Trophoblast cell (in vitro differentiated cells and primary cell): ENCODE data around the gene ZSCAN31.

Experiments
- DNase-seq, 2 donors: peaks; one replicate each; pipeline ENCODE4 v3.0.0-alpha.2; 2016
- H2AFZ ChIP-seq: 2 replicates; pipeline ENCODE4 v1.6.1; 2013; ENCODE audit warnings: low read length, moderate library complexity, mild to moderate bottlenecking; ENCODE audit not compliant: insufficient read depth, poor library complexity
- H2AK5ac ChIP-seq: 2 replicates; pipeline ENCODE4 v1.6.1; 2013; ENCODE audit warnings: mild to moderate bottlenecking, low read length
- H2BK120ac ChIP-seq: 2 replicates; pipeline ENCODE4 v1.6.1; 2013; ENCODE audit warnings: low read length, mild to moderate bottlenecking, moderate library complexity; ENCODE audit not compliant: insufficient read depth, poor library complexity
- H2BK12ac ChIP-seq: 2 replicates; pipeline ENCODE4 v1.6.1; 2013; ENCODE audit warnings: mild to moderate bottlenecking, low read length, moderate library complexity
- H2BK5ac ChIP-seq: 2 replicates; pipeline ENCODE4 v1.6.1; 2013; ENCODE audit warnings: low read length, low read depth, moderate library complexity, mild to moderate bottlenecking; ENCODE audit not compliant: poor library complexity
- H3K14ac ChIP-seq: 2 replicates; pipeline ENCODE4 v1.6.1; 2013; ENCODE audit warnings: mild to moderate bottlenecking, low read length
- H3K18ac ChIP-seq: 2 replicates; pipeline ENCODE4 v1.6.1; 2013; ENCODE audit warnings: mild to moderate bottlenecking, low read length
- H3K23ac ChIP-seq: 2 replicates; pipeline ENCODE4 v1.6.1; 2013; ENCODE audit warnings: low read length
- H3K27ac ChIP-seq: 2 replicates; pipeline ENCODE4 v1.5.1; 2013; ENCODE audit warnings: low read depth, mild to moderate bottlenecking, inconsistent platforms, low read length, moderate library complexity
- H3K27me3 ChIP-seq: 2 replicates; pipeline ENCODE4 v1.6.1; 2013; ENCODE audit warnings: inconsistent platforms, mild to moderate bottlenecking, low read length, moderate library complexity; ENCODE audit not compliant: insufficient read depth
- H3K36me3 ChIP-seq, 2 experiments: 1 replicate in 1 of 2; 2 replicates in 1 of 2; pipeline ENCODE4 v1.6.1; 2013; ENCODE audit warnings: low read length in 2 of 2, mild to moderate bottlenecking in 2 of 2, moderate library complexity in 1 of 2; ENCODE audit not compliant: insufficient read depth in 2 of 2, control insufficient read depth in 1 of 2
- H3K4ac ChIP-seq: 2 replicates; pipeline ENCODE4 v1.6.1; 2013; ENCODE audit warnings: low read depth, mild to moderate bottlenecking, low read length, moderate library complexity
- H3K4me1 ChIP-seq, 2 experiments: 1 replicate in 1 of 2; 2 replicates in 1 of 2; pipeline ENCODE4 v1.6.1; 2013; ENCODE audit warnings: low read length in 2 of 2, mild to moderate bottlenecking in 2 of 2, moderate library complexity in 1 of 2; ENCODE audit not compliant: insufficient read depth in 2 of 2, control insufficient read depth in 1 of 2
- H3K4me2 ChIP-seq: 2 replicates; pipeline ENCODE4 v1.6.1; 2013; ENCODE audit warnings: inconsistent platforms, mild to moderate bottlenecking, low read length, moderate library complexity
- H3K4me3 ChIP-seq: 2 replicates; pipeline ENCODE4 v1.5.1; 2013; ENCODE audit warnings: mild to moderate bottlenecking, low read depth, low read length, inconsistent platforms
- H3K79me1 ChIP-seq: one replicate; pipeline ENCODE4 v1.6.1; 2013; ENCODE audit warnings: low read length
- H3K79me2 ChIP-seq: 2 replicates; pipeline ENCODE4 v1.6.1; 2013; ENCODE audit warnings: low read length, mild to moderate bottlenecking; ENCODE audit not compliant: control insufficient read depth, insufficient read depth, poor library complexity
- H3K9ac ChIP-seq: 2 replicates; pipeline ENCODE4 v1.6.1; 2013; ENCODE audit warnings: mild to moderate bottlenecking, low read length
- H3K9me3 ChIP-seq: 2 replicates; pipeline ENCODE4 v1.6.1; 2013; ENCODE audit warnings: low read depth, mild to moderate bottlenecking, control low read depth, inconsistent platforms, low read length; ENCODE audit not compliant: insufficient read depth
- H4K12ac ChIP-seq: 2 replicates; pipeline ENCODE4 v1.6.1; 2013; ENCODE audit warnings: low read depth, mild to moderate bottlenecking, low read length, moderate library complexity
- H4K8ac ChIP-seq: 2 replicates; pipeline ENCODE4 v1.6.1; 2013; ENCODE audit warnings: low read depth, mild to moderate bottlenecking, low read length, moderate library complexity
- H4K91ac ChIP-seq: one replicate; pipeline ENCODE4 v1.6.1; 2013; ENCODE audit warnings: low read depth, mild to moderate bottlenecking, low read length, moderate library complexity
- WGBS: extraction: QIAGEN DNeasy Blood & Tissue Kit; methylation state at CpG from one replicate; pipeline ENCODE4 v1.1.7; 2013; ENCODE audit warnings: missing lambda C conversion rate; ENCODE audit not compliant: insufficient read length, insufficient coverage; ENCODE audit errors: extremely low coverage; 5-methylcytosine and 5-hydroxymethylcytosine counted together

ZSCAN31 gene

DNA sequence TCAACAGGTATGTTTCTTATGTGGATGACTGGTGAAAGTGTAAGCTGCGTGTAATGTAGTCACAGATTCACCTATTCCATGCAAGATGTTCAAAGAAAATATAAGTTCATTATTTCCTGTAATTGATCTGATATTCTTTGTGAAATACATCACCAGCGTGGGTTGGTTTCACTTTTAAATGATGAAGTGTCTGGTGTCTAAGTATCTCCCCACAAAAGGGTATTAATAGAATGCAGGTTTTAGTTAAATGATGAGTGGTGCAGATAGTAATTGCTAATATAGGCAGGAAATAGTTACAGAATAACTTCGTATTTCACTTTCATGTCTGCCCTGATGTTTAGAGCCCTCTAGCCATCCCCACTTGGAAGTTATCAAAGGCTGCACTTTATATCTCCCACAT, 32.4 kb downstream of the ZSCAN31 start:
- Histone ChIP-seq H3K4me2 (no peak overlapping the region), H4K91ac (no peak overlapping the region), H4K8ac (no peak overlapping the region), H2BK5ac (no peak overlapping the region), H2BK12ac (no peak overlapping the region), H4K12ac (no peak overlapping the region), H3K23ac (no peak overlapping the region), H2BK120ac (no peak overlapping the region), H2AFZ (no peak overlapping the region), H3K27ac (no peak overlapping the region), H3K4ac (no peak overlapping the region), H3K9me3 (no peaks in the 10 kb centered on the region), H3K4me3 (no peak overlapping the region), H3K36me3 (peaks cover 3 to 7% of the 10 kb centered on the region in 2 experiments), H3K4me1 (no peaks in the 10 kb centered on the region), H3K79me2 (no peaks in the 10 kb centered on the region), H3K14ac (no peak overlapping the region), H2AK5ac (no peak overlapping the region), H3K27me3 (no peaks in the 10 kb centered on the region), H3K18ac (no peak overlapping the region), H3K9ac (no peak overlapping the region), H3K79me1 (no peaks in the 10 kb centered on the region)
- no peak for DNase-seq
- no CpG with 5 or more reads among the region's 3 CpGs for WGBS

- no peak overlapping the region for H2BK5ac ChIP-seq
These were observed 39.4 kb downstream of the ZSCAN31 start for GRCh38 chr6:28296520-28297060.

GRCh38 chr6:28295326-28295725, 40.6 kb downstream of the ZSCAN31 start:
- Histone ChIP-seq H3K27ac (no peak overlapping the region), H3K4ac (no peak overlapping the region), H3K4me1 (peaks cover 4 to 6% of the 10 kb centered on the region in 2 experiments), H2BK12ac (no peak overlapping the region), H3K14ac (no peak overlapping the region), H3K9ac (no peak overlapping the region), H4K91ac (no peak overlapping the region), H3K36me3 (peaks cover 2 to 3% of the 10 kb centered on the region in 2 experiments), H3K79me1 (no peaks in the 10 kb centered on the region), H3K27me3 (no peaks in the 10 kb centered on the region), H2BK120ac (no peak overlapping the region), H4K12ac (no peak overlapping the region), H3K9me3 (no peaks in the 10 kb centered on the region), H3K4me2 (no peak overlapping the region), H2AFZ (no peak overlapping the region), H3K23ac (no peak overlapping the region), H3K4me3 (no peak overlapping the region), H4K8ac (no peak overlapping the region), H3K79me2 (no peaks in the 10 kb centered on the region), H3K18ac (no peak overlapping the region), H2AK5ac (no peak overlapping the region), H2BK5ac (no peak overlapping the region)
- no peak for DNase-seq
- no CpG with 5 or more reads among the region's 5 CpGs for WGBS

More at GRCh38 chr6:28296520-28297060, 39.4 kb downstream of the ZSCAN31 start:
- no peak overlapping the region for H2BK12ac ChIP-seq
- H3K23ac ChIP-seq: no peak overlapping the region
- H3K4ac ChIP-seq: no peak overlapping the region
- H3K4me3 ChIP-seq: no peak overlapping the region
- DNase-seq: no peak
- no peaks in the 10 kb centered on the region for H3K79me1 ChIP-seq
- H2AFZ ChIP-seq: no peak overlapping the region
- no peak overlapping the region for H3K14ac ChIP-seq
- no peaks in the 10 kb centered on the region for H3K79me2 ChIP-seq
- H2AK5ac ChIP-seq: no peak overlapping the region
- peaks cover 4 to 6% of the 10 kb centered on the region in 2 experiments for H3K4me1 ChIP-seq
- no peak overlapping the region for H3K9ac ChIP-seq
- no peaks in the 10 kb centered on the region for H3K9me3 ChIP-seq
- no peak overlapping the region for H4K12ac ChIP-seq
- no peak overlapping the region for H4K8ac ChIP-seq
- no CpG with 5 or more reads among the region's 7 CpGs for WGBS
- no peak overlapping the region for H3K18ac ChIP-seq
- no peak overlapping the region for H2BK120ac ChIP-seq
- no peak overlapping the region for H3K27ac ChIP-seq
- no peaks in the 10 kb centered on the region for H3K27me3 ChIP-seq
- peaks cover 5 to 6% of the 10 kb centered on the region in 2 experiments for H3K36me3 ChIP-seq
- no peak overlapping the region for H4K91ac ChIP-seq
- H3K4me2 ChIP-seq: no peak overlapping the region

DNA sequence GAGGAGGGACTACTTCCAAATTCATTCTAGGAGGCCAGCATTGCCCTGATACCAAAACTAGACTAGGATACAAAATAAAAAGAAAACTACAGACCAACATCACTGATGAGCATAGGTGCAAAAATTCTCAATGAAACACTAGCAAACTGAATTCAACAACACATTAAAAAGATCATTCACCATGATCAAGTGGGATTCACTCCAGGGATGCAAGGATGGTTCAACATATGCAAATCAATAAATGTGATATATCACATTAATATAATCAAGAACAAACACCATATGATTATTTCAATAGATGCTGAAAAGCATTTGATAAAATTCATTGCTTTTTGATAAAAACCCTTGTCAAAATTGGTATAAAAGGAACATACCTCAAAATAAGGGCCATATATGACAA, 44.4 kb downstream of the ZSCAN31 start:
- Histone ChIP-seq H3K27me3 (no peaks in the 10 kb centered on the region), H4K8ac (no peak overlapping the region), H3K79me2 (no peaks in the 10 kb centered on the region), H4K91ac (no peak overlapping the region), H3K4me3 (no peak overlapping the region), H2AFZ (no peak overlapping the region), H3K18ac (no peak overlapping the region), H3K27ac (no peak overlapping the region), H2BK5ac (no peak overlapping the region), H3K9ac (no peak overlapping the region), H4K12ac (no peak overlapping the region), H3K23ac (no peak overlapping the region), H3K4me1 (peaks cover 2 to 3% of the 10 kb centered on the region in 2 experiments), H3K36me3 (peaks cover 4 to 9% of the 10 kb centered on the region in 2 experiments), H3K14ac (no peak overlapping the region), H2BK120ac (no peak overlapping the region), H3K79me1 (no peaks in the 10 kb centered on the region), H3K4me2 (no peak overlapping the region), H2BK12ac (no peak overlapping the region), H3K9me3 (no peaks in the 10 kb centered on the region), H2AK5ac (no peak overlapping the region), H3K4ac (no peak overlapping the region)
- DNase-seq: no peak
